ENCODE results near the gene RESP18. TPM values are rescaled to one million over a fixed set of nuclear protein-coding genes. Genes with fewer than 3 reads are reported as not detected.

The RESP18 gene
- polyA plus RNA-seq (ENCODE audit: insufficient read length in 4 of 4): not detected

DNA sequence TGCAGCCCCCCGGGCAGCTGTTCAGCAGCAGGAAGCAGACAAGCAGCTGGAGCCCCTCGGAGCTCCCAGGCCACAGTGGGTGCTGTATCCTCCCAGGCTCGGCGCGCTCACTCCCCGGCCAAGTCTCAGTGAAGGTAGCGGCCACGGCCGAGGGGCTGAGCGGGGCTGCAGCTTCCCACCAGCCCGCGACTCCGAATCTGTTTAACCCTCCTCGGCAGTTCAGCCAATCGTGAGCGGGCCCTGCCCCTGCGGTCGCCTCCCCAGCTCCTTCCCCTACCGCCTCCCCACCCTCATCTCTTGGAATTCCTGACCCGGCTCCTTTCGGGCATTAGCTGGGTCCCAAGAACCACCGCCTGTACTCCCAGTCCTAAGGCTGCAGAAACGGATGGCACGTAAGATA lies at the start of gene RESP18:
TSS of gene RESP18 (minus strand) at position 203 of the 400 bp plus-strand sequence.
- DNase-seq (ENCODE audit: low read depth in 4 of 4, low spot score in 3 of 4): no peak

DNA sequence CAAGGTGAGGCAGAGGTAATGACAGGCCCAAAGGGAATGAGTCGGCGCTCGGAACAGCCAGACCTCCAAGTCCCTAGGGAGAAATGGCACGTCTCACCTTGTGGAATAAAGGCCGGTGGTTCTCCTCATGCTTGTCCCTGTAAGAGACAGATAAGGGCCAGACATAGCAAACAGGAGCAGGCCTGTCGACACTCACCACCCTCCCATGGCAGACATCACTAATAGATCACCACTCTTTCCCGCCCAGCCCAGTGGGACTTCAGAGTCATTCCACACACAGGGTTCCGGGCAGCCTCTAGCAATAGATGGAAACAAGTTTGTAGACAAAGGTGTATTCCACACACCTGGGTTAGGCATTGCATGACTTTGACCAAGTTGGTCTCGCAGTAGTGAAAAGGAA lies 48.9 kb upstream of the RESP18 start:
- no peak for DNase-seq (ENCODE audit: low read depth in 4 of 4, low spot score in 3 of 4)

DNA sequence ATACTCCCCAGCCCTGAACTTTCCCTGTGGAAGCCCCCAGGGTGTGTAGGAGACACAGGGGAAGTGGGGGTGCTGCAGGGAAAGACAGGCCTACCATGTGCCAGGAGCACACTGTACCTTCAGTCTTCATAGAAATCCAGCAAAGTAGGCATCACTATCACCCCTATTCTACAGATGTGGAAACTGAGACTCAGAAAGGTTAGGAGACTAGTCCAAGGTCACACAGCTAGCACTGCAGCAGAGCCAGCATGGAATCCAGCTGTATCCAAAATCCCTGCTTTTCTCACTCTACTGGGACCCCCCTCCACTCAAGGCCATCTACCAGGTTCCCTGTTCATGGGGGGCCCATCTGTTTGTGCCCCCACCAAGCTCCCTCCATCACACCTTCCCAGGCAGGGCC lies 48.4 kb upstream of the RESP18 start:
- DNase-seq (ENCODE audit: low read depth in 4 of 4, low spot score in 3 of 4): no peak

DNA sequence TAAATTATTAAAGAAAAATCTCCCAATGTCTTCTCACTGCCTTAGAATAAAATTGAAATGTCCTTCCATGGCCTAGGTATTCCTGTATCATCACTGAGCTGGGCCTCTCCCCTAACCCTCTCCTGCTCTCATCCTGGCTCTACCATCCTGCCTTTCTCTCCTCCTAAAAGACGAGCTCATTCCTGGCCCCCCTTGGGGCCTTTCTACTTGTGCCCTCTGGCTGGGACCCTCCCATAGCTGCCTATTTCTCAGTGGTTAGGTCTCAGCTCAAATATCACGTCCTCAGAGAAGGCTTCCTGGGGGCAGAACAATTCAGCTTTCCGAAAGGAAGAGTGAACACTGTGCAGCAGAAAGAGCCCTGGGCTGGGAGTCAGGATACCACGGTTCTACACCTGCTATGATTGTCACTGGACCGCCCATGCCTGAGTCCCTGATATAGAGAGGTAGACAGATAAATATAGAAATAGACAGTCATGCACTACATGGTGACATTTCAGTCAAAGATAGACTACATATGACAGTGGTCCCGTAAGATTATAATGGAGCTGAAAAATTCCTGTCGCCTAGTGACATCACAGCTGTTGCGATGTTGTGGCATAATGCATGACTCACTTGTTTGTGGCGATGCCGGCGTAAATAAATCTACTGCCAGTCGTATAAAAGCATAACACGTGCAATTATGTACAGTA lies 45.8 kb upstream of the RESP18 start:
- DNase-seq (ENCODE audit: low read depth in 4 of 4, low spot score in 3 of 4): no peak

DNA sequence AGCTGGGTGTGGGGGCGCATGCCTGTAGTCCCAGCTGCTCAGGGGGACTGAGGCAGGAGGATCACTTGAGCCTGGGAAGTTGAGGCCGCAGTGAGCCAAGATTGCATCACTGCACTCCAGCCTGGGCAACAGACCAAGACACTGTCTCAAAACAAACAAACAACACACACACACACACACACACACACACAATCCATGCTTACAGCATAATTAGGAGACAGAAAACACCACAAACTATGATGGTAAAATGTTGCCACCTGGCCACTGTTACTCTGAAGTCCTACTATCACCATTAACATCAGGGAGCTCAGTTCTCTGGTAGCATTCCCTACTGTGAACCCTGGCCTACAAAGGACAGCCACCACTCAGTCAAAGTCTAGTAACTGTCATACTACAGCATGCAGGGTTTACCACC lies 36.9 kb upstream of the RESP18 start:
- no peak for DNase-seq (ENCODE audit: low read depth in 4 of 4, low spot score in 3 of 4)

DNA sequence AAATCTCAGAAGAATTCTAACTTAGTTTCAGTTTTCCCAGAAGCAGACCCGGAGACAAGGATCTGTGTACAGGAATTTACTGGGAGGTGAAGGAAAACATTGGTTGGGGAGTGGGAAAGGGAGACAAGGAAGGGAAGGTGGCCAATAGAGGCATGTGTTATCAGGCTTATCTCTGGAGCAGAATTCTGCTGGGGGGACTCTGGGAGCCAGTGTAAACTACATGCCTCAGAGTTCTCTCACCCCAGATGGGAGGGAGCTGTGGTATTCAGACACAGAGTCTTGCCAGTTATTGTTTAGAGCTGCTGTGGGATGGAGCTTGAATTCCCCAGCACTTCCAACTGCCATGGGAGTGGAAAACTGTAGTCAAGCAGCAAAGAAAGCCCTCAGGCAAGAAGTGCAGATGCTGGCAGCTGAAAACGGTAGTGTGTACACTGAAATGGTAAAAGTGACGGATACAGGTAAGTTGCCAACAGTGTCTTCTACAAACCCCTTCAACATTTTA lies 36.2 kb upstream of the RESP18 start:
- peak in 1 of 4 donors; percentile 7 for DNase-seq (ENCODE audit: low read depth in 4 of 4, low spot score in 3 of 4)

DNA sequence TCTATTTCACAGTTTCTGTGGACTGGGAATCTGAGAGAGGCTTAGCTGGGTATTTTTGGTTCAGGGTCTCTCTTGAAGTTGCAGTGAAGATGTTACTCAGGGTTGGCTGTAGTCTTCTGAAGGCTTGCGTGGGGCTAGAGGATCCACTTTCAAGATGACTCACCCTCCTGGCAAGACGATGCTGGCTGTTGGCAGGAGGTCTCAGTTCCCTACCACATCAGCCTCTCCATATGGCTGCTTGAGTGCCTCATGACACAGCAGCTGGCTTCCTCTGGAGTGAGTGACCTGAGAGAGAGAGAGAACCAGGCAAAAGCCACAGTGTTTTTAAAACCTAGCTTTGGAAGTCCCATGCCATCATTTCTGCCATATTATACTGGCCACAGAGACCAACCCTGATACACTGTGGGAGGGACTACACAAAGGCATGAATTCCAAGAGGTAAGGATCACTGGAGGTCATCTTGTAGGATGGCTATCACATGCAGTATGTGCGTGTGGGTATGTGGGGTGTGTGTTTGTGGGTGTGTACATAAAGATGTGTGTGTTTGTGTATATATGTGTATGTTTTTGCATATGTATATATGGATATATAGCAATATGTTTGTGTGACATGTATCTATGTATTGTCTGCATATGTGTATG lies 30.1 kb upstream of the RESP18 start:
- DNase-seq (ENCODE audit: low read depth in 4 of 4, low spot score in 3 of 4): no peak

DNA sequence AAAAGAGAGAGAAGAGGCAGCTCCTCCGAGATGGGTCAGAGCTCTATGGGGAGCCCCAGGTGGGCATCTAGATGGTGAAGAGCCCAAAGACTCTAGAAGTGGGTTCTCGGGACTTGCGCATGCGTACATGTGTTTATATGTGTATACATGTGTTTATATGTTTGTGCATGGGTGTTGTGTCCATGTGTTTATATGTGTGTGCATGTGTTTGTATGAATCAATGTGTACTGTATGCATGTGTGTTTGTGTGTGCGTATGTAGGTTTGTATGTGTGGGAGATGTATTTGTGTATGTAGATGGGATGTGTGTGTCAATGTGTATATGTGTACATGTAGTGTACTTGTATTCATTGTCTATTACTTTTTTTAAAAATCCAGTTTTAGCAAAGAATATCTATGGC lies 29.5 kb upstream of the RESP18 start:
- DNase-seq (ENCODE audit: low read depth in 4 of 4, low spot score in 3 of 4): no peak

DNA sequence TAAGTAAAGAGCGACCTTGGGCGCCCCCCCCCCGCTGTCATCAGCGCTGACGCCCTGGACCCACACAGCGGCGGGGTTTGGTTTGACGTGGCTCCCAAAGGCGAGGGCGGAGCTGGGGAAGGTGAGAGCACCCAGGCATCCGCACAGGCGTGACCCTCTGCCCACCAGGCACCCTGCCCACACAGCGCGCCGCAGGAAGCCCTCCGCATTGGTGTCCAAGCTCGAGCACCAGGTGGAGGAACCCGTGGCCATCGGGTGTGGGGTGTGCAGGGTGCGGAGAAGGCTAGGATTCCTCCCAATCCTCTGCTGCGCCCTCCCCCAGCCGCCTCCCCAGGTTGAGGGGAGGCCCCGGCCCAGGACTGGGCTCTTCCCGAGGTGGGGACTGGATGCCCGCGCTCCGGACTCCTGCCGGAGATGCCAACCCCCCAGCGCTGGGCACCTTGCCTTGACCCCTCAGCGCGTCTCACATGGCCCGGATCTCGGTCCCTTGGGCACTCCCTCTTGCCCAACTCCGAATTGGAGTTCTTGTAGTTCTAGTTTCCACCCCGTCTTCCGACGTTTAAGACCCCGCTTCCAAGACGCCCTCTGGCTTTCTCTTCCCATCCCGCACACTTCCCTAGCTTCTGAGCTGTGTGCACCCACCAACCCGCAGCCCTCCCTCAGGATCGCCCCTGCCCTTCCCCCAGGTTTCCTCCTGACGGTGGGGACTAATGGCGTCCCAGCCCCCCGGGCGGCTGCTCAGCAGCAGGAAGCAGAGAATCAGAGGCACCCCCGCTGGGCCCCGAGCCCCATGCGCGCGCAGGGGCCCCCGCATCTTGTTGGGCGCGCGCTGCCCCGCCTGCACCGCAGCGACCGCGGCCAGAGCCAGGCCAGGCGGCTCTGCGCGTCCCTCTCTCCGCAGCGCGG lies 25.9 kb upstream of the RESP18 start:
- DNase-seq (ENCODE audit: low read depth in 4 of 4, low spot score in 3 of 4): no peak

DNA sequence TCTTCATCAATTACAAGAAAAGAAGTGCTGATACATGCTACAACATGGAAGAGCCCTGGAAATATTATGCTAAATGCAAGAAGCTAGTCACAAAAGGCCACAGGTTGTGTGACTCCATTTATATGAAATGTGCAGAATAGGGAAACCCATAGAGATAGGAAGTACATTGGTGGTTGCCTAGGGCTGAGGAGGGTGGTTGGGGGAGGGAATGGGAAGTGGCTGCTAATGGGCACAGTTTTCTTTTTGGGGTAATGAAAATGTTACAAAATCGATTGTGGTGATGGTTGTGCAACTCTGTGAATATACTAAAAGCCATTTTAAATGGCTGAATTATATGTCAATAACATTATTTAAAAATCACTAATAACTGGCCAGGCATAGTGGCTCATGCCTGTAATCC lies 24.3 kb upstream of the RESP18 start:
- no peak for DNase-seq (ENCODE audit: low read depth in 4 of 4, low spot score in 3 of 4)

DNA sequence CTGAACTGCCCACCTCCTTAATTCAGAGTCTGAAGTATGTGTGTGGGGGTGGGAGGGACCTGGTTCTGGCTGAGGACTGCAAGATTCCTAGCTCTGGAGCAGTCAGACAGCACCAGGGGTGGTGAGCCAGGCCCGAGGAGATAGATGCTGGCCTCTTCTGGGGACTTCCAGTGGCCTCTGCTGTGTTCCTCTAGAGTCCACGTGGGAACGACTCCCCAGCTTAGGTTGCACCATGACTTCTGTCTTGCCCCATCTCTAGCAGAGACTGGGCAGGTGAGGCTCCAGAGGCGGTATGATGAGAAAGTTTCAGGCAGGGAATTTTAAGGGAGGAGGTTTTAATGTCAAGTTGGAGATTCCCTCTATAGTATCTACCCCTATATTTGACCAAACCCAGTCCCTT lies 22.0 kb upstream of the RESP18 start:
- no peak for DNase-seq (ENCODE audit: low read depth in 4 of 4, low spot score in 3 of 4)

DNA sequence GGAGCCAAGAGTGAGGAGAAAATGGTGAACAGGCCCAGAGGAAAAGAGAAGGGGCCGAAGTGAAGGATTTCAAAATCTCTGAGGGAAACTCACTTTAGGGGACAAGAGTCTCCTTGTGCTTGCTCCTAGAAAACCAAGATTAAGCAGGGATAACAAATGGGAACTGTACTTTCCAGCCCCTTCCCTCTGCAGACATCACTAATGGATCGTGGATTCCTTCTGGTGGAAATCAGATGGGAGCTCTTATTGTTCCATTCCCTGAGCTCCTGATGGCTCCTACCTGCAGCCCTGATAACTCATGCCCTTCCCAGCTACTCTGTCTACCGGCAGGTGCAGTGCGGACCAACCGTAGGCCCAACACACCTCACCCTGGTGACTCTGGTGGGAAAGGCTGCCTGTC lies 20.6 kb upstream of the RESP18 start:
- no peak for DNase-seq (ENCODE audit: low read depth in 4 of 4, low spot score in 3 of 4)

DNA sequence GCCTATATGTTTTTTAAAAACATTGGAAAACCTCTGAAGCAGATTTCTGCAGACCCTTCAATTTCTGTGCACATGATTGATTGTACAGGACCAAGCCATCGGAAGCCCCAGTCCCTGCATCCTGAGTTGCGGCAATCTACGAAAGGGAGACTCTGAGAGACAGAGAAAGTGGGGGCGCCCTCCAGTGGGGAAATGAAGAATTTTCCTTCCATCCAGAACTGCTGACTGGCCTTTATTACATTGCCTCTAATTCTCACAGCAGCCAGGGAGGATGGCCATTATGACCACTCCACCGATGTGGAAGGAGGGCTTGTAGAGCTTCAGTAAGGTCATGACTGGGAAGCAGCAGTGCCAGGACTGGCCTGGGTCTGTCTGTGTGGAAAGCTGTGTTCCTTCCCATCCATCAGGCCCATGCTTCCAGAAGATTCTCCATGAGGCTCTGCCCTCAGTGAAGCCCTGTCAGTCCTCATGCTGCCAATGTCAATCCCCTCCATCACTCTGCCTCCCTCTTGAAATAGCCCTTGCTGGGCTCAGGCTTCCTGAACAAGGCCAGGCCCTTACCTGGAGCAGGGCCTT lies 20.0 kb upstream of the RESP18 start:
- peak in 2 of 4 donors; percentile 14 to 20 for DNase-seq (ENCODE audit: low read depth in 4 of 4, low spot score in 3 of 4)

DNA sequence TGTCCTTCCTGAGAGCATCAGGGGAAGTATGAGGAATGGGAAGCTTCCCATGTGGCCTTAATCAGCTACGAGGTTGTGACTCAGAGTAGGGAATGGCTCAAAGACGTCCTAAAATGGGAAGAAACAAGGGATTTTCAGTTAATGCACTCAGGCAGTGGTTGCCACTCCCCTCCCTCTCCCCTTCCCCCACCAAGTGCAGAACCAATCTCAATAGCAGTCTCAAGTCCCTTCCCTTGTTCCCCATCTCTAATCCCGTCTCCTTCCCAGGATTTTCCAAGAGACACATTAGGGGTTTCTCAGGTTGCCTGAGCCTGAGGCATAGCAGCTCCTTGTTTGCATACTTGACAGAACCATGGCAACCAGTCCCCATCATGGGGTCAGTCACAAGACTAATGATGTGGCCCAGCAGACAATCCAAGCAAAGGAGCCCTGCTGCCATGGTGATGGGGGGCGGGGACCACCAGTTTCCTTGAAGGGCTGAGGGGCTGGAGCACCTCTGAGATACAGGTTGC lies 18.2 kb upstream of the RESP18 start:
- DNase-seq (ENCODE audit: low read depth in 4 of 4, low spot score in 3 of 4): no peak

DNA sequence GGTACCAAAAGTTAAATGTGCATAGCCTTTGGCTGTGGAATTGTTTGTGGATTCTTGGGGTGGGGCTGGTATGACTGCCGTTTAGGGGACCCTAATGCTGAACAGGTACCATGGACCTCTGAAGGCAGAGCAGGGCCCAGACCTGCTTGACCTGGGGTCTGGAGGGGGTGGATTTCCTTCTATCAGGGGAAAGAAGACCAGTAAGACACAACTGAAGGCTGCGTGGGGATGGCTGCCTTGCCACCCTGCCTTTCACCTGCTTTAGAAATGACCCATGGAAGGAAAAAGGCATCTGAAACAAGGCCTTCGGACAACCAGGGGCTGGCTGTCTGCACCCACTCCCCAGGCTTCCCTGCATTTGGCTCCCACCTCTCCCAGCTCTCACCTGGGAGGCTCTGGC lies 17.7 kb upstream of the RESP18 start:
- DNase-seq (ENCODE audit: low read depth in 4 of 4, low spot score in 3 of 4): no peak

DNA sequence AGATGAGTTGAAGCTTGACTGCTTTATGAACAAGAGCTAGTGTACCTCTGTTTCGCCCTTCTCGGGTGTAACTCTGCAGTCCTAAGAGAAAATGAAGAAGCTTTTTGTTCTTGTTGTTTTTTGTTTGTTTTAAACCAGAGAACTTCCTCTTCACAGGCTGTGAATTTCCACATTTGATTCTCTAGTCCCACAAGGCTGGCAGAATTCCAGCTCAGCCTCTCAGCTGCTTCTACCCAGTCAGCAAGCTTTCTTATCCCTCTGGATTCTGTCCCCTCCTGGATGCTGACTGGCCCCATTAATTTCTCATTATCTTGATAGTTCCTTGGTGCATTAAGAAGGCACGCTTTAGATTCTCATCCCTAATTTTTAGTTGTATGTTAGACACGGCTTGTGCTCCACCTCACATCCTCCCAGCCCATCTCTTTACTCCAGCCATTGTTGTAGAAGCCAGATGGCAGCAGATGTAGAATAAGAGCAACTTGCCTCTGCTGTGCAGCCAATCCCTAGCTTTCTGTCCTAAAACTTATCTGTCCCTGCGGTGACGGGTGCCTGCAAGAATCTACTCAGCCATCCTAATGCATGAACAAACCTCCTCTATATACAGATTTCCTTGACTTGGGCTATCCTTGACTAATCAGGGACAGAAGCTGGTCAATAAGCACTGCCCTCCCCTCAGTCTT lies 12.3 kb upstream of the RESP18 start:
- no peak for DNase-seq (ENCODE audit: low read depth in 4 of 4, low spot score in 3 of 4)

DNA sequence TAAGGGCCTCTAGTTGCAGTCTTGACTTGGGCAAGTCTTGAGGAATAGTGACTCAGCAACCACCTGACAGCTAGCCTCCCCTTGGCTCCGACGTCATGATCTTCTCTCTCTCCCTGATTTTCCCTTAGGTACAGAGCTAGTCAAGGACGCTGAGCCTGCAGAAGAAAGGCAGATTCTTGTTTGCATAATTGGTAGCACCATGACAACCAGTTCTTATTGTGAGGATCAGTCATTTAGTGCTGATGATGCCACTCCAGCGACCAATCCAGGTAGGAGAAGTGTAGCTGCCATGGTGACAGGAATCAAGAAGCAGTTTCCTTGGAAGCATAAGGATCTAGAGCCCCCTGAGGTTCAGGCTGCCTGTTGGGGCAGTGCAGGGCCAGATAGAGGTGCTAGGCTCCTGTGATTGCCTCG lies 2.8 kb upstream of the RESP18 start:
- DNase-seq (ENCODE audit: low read depth in 4 of 4, low spot score in 3 of 4): no peak

DNA sequence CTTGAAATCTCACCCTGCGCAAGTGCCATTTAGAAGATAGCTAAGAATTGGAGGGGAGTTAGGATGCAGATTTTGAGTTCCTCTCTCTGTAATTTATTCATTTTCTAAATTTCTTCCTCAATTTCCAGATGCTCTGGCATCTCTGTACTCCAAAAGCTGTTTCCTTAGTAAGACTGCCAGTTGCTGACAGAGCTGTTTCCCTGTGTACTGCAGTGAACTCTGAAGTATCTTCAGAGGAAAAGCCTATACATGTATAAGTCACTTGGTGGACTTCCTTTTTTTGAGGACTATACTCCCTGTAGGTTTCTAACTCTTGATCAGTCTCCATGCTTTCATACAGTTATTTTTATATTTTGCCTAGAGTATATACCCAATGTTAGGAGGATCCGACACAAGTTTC lies 1.5 kb upstream of the RESP18 start:
- no peak for DNase-seq (ENCODE audit: low read depth in 4 of 4, low spot score in 3 of 4)

DNA sequence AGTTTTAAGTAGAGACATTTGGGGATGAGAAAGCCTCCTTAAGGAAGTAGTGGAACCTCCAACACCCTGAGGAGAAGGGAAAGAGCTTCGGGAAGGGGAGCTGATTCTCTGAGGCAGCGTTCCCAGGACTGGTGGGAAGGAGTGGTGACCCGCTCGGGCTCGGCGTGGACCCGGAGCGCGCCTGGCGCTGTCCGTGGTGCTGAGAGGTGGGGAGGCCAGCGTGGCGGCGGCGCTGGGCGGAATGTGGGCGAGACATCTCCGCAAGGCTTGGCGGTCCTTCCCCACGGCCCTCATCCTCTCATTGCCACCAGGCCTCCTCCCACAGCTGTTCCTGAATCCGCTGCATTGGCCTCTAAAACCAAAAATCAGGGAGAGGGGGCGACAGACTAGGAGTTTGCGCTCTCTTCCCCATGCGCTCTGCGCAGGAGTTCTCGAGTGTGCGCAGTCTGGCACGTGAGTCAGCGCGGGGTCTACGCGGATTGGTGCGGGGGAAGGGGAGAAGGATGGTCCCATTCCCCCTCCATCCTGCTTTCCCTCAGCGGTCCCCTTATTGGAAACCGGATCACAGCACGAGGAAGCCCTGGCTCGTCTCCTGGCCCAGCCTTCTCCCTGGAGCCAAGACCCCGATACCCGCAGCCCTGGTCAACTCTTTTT lies 857 bp downstream of the RESP18 start:
- DNase-seq (ENCODE audit: low read depth in 4 of 4, low spot score in 3 of 4): peak; percentile 12 to 53 (median 32)

DNA sequence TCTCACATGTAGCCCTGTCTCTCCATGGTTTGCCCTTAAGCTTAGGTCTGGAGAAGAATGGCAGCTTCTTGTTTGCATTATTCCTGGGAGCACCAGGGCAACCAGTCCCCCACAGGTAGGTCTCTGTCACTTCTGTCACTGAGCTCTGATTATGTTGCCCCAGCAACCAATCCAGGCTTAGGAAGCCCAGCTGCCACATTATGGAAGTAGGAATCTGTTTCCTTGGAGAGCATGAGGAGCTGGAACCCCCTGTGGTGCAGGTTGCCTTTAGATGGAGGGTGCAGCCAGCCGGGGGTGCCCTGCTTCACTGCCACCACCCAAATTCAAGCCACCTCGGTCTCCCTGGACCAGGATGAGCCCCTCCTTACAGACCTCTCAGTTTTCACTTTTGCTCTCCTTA lies 4.8 kb downstream of the RESP18 start:
- DNase-seq (ENCODE audit: low read depth in 4 of 4, low spot score in 3 of 4): no peak
